CD4-positive, alpha-beta T cell treated with Interleukin-12 subunit alpha and Interleukin-12 subunit beta, for 1 hour (primary cell): ENCODE results near the gene MAPK7.
A peak's percentile ranks its signal among the peaks of the same experiment; 100 is the strongest.

Experiments
- DNase-seq: peaks from one replicate; pipeline ENCODE4 v3.0.0-alpha.2; 2020

MAPK7 gene

DNA sequence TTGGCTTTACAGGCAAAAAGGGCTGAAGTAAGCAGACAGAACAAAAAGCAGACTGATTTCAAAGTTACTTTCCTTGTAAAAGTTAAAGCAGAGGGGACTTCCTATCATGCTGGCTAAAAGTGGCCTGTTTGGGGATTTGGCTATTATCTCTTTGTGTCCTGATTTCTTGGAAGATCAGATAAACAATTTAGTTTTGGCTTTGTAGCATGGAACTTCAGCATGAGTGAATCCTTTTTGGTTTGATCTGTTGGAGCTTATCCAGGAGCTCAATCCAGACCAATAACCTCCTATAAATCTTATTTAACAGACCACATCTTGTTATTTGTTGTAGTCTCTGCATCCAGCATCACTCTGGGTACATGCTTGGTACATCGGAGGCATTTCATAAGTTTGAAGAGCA, 23.9 kb downstream of the MAPK7 start:
- no peak for DNase-seq

DNA sequence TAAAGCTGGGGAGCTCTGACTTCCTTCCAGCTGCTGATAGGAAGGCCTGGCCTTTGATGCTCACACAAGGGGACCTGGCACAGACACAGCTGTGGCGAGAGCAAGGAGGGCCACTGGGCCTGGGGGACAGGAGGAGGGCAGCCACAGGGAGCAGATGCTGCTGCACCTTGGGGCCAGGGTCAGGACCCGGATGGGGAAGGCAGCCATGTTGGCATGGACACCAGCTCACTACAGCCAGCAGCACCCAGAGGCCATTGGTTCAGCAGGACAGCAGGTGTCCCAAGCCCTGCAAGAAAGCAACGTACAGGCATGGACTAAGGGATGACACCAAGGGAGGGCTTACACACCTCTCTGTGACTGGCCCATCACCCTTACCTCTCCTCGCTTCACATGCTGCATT, 24.7 kb downstream of the MAPK7 start:
- DNase-seq = no peak

DNA sequence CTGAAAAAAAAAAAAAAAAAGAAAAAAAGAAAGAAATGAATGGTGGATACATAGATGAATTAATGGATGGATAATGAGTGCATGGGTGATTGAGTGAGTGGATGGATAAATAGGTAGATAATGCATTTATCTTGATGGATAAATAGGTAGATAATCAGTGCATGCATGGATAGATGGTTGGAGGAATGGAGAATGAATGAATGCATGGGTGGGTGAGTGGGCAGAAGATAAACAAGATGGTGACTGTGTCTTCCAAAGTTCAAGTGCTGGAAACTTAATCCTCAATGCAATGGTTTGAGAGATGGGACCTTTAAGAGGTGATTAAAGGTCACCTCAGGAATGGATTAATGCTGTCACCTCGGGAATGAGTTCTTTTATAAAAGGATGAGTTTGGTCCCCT, 26.0 kb downstream of the MAPK7 start:
- DNase-seq = no peak

DNA sequence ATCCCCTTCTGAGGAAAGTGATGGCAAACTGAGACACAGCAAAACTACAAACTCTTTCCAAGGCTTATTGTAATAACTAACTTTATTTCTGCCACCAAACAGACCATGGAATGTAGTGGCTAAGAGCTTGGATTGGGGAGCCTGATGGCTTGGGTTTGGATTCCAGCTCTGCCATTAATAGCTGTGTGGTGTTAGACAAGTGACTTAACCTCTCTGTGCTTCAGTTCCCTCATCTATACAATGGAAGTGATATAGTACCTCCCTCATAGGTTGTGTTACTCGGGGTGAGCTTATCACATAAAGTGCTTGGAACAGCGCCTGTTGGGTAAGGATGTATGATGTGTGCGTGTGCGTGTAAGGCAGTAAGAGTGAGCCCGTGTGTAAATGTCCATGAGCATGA, 26.8 kb downstream of the MAPK7 start:
- DNase-seq = no peak

DNA sequence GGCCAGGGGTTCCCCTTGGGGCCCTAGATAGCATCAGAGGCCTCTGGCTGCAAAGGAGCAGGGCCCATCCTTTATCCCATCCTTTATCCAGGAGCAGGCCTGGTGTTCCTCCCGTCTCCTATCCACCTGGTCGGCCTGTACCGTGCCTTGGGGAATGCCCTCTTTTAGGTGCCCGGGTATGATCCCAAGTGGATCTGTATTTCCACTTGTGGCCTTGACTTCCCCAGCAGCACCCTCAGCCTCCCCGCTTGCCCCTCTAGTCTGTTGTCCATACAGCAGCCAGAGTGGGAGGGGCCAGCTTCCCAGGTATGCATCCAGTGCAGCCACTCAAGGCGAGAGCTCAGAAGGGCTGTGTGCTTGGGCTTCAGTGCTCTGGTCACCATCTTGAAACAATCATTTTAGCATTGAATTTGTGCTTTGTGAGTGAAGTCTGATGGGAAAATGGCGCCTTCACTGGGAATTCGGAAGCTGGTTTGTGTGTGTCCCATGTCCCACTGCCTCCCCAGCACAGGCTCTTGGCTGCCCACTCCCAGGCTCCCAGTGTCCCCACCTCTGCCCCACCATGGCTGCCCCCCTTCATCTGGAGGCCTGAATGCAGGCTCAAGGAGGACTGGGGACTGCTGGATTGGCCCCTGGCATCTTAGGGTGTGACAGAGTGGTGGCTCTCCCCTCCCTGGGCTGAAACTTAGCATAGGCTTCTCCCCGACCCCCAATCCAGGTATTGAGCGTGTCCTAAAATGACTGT, 29.5 kb downstream of the MAPK7 start:
- no peak for DNase-seq

DNA sequence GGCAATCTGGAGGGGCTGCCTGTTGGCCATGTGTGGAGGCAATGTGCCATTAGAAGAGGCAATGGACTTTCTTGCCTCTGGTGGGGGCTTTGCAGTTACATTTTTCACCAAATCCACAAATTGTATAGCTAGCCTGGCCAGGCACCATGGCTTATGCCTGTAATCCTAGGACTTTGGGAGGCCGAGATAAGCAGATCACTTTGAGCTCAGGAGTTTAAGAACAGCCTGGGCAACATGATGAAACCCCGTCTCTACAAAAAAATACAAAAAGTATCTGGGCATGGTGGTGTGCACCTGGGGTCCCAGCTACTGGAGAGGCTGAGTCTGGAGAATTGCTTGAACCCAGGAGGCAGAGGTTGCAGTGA, 30.0 kb downstream of the MAPK7 start:
- no peak for DNase-seq

DNA sequence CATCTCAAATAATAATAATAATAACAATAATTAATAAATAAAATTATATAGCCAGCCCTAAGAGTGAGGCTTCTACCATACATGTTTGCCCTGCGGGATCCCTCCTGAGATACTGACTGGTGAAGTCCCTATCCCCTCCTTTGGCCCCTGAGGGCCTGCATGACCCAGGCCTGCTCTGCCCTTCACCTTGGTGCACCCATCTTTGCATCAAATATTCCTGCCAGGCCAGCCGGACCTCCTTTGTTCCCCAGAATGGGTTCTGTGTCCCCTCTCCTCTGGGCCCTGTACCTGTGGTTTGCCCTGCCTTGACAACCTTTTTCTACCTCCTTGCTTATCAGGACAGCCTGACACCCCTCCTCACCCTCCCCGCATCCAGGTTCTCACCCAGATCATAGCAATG, 30.8 kb downstream of the MAPK7 start:
- DNase-seq = no peak

DNA sequence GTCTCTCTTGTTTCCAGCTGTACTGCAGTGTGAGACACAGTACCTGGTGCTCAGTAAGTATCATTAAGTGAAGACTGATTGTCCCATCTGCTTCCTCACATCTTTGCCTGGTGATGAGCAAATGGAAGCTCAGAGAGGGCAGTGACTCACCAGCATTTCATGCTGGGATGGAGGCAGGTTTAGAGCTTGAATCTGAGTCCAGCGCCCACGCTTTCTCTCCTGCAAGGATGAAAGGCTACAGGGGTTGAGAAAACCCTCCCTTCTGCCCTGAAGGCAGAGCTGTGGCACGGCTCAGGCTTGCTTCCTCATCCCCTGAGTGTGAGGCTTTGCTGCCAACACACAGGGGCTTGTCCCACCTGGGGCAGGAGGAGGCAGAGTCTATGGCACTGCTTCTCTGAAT, 31.2 kb downstream of the MAPK7 start:
- no peak for DNase-seq

DNA sequence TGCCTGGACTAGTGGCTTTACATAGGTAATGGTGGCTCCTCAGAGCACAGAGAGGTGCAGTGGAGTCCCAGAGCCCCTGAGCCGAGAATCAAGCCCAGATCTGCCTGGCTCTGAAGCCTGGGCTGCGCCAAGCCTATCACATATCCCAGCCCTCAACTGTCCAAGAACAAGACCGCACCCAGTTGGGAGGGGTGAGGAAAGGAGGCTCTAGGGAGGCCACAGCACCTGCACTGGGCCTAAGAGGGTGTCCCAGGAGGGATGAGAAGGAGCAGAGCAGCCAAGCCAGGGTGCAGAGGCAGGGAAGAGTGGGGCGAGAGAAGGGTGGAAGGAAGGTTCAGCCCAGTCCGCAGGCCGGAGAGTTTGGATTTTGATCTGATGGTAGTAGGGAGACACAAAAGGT, 31.8 kb downstream of the MAPK7 start:
- DNase-seq = no peak

DNA sequence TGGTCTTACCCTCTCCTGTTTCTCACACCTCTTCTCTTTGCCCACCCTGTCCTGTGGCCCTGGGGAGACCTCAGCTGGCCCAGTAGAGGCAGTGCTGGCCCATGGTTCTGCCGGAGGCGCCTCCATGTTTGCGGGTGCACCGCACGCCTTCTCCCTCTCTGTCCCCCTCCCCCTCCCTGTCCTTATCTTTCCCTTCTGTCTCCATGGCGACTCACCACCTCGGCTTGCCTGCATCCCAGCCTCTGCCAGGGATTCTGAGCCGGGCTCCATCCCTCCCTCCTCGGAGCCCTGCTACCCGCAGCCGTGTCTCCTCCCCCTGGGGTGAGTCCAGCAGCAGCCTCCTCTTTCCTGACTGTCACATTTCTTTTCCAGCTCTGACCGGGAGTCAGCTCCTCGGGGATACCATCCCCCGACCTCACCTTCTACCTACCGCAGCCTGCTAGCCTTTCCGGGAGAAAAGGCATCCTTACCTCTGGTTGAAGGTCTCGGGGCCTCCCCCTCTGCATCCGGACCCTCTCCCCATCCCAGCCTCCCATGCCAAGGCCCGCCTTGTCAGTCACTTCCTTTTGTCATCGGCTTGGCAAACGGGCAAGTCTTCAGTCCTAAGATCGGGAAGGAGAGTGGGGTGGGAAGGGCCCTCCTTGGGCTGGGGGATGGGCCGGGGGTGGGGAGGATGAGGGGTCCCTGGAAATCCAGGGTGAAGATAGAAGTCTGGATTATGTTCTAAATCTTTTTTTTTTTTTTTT, 32.8 kb downstream of the MAPK7 start, which contains the start of gene RNF112:
RNF112 (plus strand) TSS at position 358 of the 746 bp plus-strand sequence; CDS start at position 535, 177 bp downstream.
- DNase-seq = no peak

DNA sequence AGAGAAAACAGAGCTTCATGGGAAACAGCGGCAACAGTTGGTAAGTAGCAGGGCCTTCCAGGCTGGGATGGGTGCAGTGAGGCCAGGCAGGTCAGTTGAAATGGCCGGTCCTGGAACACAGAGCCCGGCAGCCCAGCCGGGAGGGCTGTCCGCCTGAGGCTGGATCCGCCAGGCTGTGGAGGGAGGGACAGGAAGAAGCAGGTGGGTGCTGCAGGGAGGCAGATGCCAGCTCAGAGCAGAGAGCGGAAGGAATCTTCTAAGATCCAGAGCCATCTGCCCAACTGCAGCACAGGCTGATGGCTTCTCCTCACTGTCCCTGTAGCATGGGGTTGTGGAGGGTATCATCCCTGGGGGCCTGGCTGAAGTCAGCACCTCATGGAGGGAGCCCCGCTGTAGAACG, 33.3 kb downstream of the MAPK7 start:
- DNase-seq = no peak

DNA sequence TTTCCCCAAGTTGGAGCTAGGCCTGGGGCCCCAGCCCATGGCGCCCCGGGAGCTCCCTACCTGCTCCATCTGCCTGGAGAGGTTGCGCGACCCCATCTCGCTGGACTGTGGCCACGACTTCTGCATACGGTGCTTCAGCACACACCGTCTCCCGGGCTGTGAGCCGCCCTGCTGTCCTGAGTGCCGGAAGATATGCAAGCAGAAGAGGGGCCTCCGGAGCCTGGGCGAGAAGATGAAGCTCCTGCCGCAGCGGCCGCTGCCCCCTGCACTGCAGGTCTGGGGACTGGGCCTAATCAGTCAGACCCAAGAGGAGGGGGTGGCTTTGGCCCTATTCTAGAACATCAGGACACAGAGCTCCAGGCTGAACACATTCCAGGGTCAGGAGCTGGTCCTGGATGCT, 34.2 kb downstream of the MAPK7 start:
- DNase-seq = no peak

DNA sequence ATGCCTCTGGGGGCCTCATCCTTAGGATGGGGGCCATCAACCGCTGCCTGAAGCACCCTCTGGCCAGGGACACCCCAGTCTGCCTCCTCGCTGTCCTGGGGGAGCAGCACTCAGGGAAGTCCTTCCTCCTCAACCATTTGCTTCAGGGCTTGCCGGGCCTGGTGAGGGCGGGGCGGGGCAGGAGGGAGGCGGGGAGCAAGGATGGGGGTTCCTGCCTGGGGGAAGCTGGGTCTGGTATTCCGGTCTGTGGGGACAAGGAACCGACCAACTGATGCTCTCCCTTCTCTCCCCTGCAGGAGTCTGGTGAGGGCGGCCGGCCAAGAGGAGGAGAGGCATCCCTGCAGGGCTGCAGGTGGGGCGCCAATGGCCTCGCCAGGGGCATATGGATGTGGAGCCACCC, 34.7 kb downstream of the MAPK7 start:
- no peak for DNase-seq

DNA sequence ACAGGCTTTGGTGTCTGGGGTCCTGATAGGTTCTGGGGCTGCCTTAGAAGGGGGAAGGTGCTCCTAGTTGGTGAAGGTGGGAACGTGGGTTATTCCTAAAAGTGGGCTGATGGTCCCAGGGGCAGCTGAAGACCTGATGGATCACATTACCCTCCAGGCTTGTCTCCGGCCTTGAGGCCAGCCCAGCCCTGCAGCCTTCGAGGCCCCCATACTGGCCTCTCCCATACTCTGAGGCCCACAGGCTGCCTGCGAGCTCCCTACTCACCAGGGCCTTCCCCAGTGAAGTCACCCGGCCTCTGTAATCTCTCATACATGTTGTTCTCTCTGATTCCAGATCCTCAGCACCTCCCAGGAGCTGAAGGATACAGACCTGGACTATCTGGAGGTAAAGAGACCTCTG, 35.5 kb downstream of the MAPK7 start:
- DNase-seq = no peak

DNA sequence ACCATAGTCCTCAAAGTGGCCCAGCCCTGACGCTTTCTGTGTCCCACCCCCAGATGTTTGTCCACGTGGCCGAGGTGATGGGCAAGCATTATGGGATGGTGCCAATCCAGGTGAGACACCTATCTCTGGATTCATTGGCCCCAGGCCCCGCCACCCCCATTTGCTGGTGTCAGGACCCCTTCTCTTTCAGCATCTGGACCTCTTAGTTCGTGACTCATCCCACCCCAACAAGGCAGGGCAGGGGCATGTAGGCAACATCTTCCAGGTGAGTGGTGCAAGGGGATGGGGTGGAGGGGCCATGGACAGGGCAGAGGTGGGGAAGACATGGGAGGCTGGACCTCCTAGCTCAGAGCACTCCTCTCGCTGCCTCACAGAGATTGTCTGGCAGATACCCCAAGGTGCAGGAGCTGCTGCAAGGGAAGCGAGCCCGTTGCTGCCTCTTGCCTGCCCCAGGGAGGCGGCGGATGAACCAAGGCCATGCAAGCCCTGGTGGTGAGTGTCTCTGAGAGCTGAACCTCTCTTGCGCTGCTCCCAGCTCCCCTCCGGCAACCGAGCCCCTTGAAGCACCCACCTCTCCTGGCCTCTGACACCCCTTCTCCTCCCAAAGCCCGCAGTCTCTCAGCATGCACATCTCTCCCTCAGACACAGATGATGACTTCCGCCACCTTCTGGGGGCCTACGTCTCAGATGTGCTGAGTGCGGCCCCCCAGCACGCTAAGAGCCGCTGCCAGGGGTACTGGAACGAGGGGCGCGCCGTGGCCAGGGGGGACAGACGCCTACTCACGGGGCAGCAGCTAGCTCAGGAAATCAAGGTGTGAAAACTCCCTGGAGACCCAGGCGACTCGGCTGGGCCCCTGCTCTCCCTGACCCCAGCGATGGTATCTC, 36.3 kb downstream of the MAPK7 start:
- DNase-seq = no peak

DNA sequence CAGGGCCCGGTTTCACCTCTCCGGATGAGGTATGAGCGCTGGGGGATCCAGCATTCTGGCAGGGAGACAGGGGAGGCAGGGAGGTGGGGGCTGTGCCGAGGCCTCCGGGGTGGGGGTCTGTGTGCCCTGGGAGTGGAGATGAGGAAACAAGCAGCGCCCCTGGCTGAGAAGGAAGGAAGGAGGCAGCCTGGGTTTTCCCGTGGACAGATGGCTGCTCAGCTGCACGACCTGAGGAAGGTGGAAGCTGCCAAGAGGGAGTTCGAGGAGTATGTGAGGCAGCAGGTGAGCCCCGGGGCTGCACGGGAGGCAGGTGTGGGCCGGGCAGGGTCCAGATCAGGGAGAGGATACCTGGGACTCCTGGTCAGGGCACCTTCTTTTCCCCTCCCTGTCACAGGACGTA, 37.0 kb downstream of the MAPK7 start:
- DNase-seq = no peak

DNA sequence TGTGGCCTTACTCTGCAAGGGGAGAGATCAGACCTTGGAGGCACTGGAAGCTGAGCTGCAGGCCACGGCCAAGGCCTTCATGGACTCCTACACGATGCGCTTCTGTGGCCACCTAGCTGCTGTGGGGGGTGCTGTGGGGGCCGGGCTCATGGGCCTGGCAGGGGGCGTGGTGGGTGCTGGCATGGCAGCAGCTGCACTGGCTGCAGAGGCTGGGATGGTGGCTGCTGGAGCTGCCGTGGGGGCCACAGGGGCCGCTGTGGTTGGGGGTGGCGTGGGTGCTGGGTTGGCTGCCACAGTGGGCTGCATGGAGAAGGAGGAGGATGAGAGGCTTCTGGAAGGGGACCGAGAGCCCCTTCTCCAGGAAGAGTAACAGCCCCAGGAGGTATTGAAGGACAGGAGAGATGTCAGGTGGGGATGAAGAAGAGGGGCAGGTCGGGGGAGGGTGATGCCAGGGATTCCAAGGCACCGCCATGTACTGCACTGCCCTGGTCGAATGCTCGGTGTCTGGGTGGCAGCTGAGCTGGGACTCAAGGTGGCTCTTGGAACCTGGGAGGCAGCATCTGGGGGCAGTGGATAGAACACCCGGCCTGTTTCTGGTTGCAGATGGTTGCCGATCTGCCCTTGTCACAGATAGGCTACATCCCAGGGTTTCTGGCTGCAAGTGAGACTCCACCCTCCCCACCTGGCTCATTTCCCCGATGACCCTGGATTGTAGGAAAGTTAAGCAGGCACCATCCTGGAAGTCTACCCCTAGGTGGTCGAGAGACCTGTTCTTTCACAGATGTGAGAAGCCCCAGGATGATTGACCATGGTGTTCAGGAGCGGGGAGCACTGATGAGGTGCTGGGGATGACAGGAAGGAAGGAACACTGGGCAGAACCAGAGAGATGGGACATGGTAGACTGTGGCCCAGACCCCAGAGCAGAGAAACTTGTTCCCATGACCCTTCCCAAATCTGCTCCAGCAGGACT, 37.8 kb downstream of the MAPK7 start:
- no peak for DNase-seq

DNA sequence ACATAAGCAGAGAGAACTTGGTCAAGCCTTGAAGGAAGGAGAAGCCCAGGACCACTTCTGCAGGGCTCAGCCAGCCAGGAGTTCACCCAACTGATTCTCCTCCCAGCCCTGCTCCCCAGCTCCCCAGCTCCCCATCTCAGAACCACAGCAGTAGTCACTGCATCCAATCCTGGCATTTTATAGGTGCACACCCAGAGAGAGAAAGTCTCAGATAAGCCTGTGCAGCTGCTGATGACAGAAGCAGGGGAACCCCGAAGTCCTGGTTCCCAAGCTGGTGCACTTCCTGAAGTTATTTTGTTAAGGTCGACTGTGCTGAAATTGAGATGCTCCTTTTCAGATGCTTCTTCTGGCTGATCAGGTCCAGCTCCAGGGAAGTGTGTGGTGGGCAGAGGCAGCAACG, 39.3 kb downstream of the MAPK7 start:
- DNase-seq = no peak

DNA sequence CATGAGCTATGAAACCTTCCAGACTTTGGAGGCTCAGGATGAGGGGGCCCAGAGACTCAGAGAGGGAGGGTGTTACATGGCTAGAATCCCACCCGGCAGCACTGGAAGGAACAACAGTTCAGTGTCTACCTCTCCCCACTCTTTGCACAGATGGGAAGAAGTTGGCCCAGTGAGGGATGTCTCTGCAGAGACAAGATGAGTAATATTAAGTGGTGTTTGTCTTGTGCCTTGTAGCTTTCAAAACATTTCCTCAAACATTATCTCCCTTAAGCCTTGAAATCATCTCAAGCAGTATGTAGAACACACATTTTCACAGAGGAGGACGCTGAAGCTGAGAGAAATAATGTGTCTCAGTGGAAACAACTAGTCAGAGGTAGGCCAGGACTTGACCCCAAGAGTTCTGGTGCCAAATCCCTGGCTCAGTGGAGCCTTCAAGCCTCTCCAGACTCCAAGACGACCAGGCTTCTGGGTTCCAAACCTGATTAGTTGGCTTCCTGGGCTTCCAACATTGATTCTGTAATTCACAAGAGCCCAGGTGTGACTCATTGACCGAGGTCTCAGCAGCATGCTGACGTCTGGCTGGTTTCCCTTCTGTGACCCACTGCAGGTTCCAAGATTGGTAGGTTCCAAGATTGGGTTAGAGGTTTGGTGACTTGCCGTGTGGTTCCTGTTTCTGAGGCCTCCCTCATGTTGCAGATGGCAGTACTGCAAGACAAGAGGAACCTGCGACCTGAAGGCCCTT, 40.1 kb downstream of the MAPK7 start:
- peak; percentile 10 for DNase-seq

DNA sequence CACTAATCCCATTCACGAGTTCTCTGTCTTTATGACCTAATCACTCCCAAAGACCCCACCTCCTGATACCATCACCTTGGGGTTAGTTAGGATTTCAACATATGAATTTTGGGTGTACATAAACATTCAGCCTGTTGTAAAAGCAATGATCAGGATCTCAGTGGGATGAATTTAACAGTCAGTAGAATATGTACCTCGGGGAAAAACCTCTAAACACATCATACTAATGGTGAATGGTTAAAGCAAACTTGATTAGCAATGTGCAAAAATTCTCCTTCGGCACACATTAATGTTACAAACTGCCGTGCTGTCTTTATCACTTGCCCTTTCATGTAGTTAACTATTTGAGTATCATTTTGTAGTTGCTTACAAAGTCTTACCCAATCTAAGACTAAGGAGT, 42.9 kb downstream of the MAPK7 start:
- DNase-seq = no peak

DNA sequence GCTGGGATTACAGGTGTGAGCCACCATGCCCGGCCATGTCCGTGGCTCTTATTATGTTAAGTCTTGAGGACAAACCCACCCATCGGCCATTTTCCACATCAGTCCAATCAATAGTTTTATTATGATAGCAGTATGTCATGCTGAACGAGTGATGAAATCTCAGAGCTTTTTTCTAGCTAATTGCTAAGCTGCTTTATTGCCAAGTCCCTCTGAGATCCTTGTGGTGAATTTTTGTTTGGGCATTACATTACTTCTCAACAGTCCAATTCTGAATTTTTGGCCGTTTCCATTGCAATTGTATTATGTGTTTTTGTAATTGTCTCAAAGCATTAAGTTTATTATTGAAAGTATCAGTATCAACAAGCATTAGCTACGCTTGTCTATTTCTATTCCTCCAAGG, 43.6 kb downstream of the MAPK7 start:
- no peak for DNase-seq
